HL-60 (cell line): ENCODE measurements around the gene TMPRSS9.

Experiments
- DNase-seq, 2 experiments: peaks; one replicate each; pipeline ENCODE4 v3.0.0-alpha.2; 2010 to 2020; ENCODE audit warnings: low read depth in 1 of 2, low spot score in 1 of 2
- H3K27ac ChIP-seq: fragments of 250-450 bp; sonication (Bioruptor Pico); replicated peaks from 2 replicates; pipeline ENCODE4 v1.5.1; 2020; ENCODE audit warnings: mild to moderate bottlenecking, moderate library complexity
- H3K27me3 ChIP-seq: fragments of 250-450 bp; sonication (Bioruptor Pico); 2 replicates; pipeline ENCODE4 v1.5.1; 2021; ENCODE audit warnings: mild to moderate bottlenecking, moderate library complexity; ENCODE audit not compliant: insufficient read depth, poor library complexity, severe bottlenecking
- H3K4me3 ChIP-seq: replicated peaks from 2 replicates; pipeline ENCODE4 v1.5.1; 2011; ENCODE audit warnings: mild to moderate bottlenecking, control low read depth, low read length; ENCODE audit not compliant: insufficient read depth
- GABPA ChIP-seq: IDR thresholded peaks from 2 replicates; pipeline ENCODE4 v1.6.1; 2012; ENCODE audit warnings: low read depth
- POLR2AphosphoS5 ChIP-seq: IDR thresholded peaks from 2 replicates; pipeline ENCODE4 v1.6.1; 2012; ENCODE audit warnings: low read depth
- SPI1 ChIP-seq: IDR thresholded peaks from 2 replicates; pipeline ENCODE4 v1.6.1; 2012; ENCODE audit warnings: low read depth, mild to moderate bottlenecking, borderline replicate concordance
- TF ChIP-seq, protein P1 (sequence below): IDR thresholded peaks from 2 replicates; pipeline ENCODE4 v1.6.1; 2012; ENCODE audit warnings: low read depth; ENCODE audit not compliant: insufficient replicate concordance
- TF ChIP-seq, protein P2 (sequence below): IDR thresholded peaks from one replicate; pipeline ENCODE4 v1.5.1; 2011; ENCODE audit warnings: low read length, control low read depth, inconsistent platforms; ENCODE audit not compliant: insufficient read depth

The TMPRSS9 gene

DNA sequence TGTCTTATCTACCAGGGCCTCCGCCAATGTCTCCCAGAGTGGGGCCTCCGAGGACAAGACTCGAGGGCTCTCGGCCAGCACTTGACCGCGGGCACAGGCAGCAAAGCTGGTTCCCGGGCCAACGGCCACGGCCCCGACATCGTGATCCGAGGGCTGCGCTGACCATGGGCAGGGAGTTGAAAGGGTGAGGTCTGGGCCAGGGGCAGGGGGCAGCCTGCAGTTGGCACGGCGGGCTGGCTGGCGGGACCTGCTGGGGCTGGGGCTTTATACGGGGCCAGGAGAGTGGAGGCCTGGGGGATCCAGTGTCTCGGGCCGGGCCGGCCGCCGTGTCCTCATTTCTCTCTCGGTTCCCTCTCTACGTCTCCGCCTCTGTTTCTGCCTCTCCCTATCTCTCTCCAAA is 42.3 kb upstream of the TMPRSS9 start:
- no peak overlapping the region for H3K27ac ChIP-seq
- H3K4me3 ChIP-seq: no peak overlapping the region
- TF ChIP-seq, protein P1, sequence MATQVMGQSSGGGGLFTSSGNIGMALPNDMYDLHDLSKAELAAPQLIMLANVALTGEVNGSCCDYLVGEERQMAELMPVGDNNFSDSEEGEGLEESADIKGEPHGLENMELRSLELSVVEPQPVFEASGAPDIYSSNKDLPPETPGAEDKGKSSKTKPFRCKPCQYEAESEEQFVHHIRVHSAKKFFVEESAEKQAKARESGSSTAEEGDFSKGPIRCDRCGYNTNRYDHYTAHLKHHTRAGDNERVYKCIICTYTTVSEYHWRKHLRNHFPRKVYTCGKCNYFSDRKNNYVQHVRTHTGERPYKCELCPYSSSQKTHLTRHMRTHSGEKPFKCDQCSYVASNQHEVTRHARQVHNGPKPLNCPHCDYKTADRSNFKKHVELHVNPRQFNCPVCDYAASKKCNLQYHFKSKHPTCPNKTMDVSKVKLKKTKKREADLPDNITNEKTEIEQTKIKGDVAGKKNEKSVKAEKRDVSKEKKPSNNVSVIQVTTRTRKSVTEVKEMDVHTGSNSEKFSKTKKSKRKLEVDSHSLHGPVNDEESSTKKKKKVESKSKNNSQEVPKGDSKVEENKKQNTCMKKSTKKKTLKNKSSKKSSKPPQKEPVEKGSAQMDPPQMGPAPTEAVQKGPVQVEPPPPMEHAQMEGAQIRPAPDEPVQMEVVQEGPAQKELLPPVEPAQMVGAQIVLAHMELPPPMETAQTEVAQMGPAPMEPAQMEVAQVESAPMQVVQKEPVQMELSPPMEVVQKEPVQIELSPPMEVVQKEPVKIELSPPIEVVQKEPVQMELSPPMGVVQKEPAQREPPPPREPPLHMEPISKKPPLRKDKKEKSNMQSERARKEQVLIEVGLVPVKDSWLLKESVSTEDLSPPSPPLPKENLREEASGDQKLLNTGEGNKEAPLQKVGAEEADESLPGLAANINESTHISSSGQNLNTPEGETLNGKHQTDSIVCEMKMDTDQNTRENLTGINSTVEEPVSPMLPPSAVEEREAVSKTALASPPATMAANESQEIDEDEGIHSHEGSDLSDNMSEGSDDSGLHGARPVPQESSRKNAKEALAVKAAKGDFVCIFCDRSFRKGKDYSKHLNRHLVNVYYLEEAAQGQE: no peak
- TF ChIP-seq, protein P2, sequence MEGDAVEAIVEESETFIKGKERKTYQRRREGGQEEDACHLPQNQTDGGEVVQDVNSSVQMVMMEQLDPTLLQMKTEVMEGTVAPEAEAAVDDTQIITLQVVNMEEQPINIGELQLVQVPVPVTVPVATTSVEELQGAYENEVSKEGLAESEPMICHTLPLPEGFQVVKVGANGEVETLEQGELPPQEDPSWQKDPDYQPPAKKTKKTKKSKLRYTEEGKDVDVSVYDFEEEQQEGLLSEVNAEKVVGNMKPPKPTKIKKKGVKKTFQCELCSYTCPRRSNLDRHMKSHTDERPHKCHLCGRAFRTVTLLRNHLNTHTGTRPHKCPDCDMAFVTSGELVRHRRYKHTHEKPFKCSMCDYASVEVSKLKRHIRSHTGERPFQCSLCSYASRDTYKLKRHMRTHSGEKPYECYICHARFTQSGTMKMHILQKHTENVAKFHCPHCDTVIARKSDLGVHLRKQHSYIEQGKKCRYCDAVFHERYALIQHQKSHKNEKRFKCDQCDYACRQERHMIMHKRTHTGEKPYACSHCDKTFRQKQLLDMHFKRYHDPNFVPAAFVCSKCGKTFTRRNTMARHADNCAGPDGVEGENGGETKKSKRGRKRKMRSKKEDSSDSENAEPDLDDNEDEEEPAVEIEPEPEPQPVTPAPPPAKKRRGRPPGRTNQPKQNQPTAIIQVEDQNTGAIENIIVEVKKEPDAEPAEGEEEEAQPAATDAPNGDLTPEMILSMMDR: no peak
- no peak for DNase-seq
- H3K27me3 ChIP-seq: no peaks in the 10 kb centered on the region

DNA sequence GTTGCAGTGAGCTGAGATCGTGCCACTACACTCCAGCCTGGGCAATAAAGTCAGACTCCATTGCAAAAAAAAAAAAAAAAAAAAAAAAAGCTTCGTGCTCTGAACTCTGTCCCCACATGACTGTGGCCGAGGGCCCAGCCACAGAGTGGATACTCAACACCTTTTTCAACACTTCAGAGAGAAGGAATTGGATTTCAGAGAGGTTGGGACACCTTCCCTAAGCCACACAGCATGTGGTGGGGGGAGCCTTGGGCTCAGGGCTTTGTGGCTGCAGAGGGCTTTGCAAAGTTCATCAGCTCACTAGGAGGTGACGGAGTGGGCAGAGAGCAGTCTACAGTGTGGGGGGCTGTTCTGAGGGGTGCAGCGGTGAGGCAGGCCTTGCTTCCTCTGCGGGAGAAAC is 41.1 kb upstream of the TMPRSS9 start:
- DNase-seq: no peak
- TF ChIP-seq, protein P1: no peak
- no peak for TF ChIP-seq POLR2AphosphoS5
- TF ChIP-seq, protein P2: no peak
- no peaks in the 10 kb centered on the region for H3K27me3 ChIP-seq
- H3K4me3 ChIP-seq: no peak overlapping the region
- H3K27ac ChIP-seq: no peak overlapping the region

DNA sequence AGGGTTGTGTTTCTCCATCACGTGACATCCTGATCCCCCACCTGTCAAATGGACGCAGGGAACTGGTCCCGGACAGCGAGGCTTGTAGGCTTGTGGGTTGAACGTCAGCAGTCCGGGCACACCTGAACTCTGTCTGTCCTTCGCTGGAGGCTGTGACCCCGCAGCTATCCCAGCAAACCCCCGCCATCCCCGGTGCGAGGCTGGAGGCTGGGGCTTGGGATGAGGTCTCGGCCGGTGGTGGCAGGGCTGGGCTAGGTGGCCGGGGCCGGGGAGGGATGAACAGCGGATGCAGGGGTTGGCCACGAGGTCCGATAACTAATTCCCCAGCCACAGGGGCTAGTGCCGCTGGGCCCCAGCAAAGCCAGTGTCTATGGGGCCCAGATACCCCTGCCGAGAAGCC is 40.5 kb upstream of the TMPRSS9 start:
- no peak for DNase-seq
- no peak overlapping the region for H3K27ac ChIP-seq
- TF ChIP-seq, protein P2: no peak
- TF ChIP-seq POLR2AphosphoS5 (no peak), GABPA (no peak)

DNA sequence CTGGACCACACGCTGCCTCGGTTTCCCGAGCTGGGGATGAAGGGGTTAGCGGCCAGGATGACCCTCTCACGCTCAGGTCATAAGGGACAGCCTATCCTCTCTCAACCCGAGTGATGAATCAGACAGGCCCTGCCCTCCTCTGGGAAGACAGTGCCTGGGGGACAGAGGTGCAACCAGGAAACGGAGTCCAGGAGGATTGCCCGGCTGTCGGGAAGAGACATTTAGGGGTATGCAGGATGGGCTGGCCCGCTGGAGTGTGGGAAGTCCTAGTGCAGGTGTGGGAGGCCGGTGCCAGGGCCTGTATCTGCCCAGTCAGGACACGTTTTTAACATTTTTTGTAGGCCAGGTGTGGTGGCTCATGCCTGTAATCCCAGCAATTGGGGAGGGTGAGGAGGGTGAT is 40.0 kb upstream of the TMPRSS9 start:
- no peaks in the 10 kb centered on the region for H3K27me3 ChIP-seq
- no peak for DNase-seq
- H3K4me3 ChIP-seq: no peak overlapping the region
- no peak overlapping the region for H3K27ac ChIP-seq
- TF ChIP-seq, protein P1: no peak
- TF ChIP-seq SPI1 (no peak), POLR2AphosphoS5 (no peak), GABPA (no peak)
- TF ChIP-seq, protein P2: no peak

More for the DNA sequence above, 40.5 kb upstream of the TMPRSS9 start:
- Histone ChIP-seq H3K27me3 (no peaks in the 10 kb centered on the region), H3K4me3 (no peak overlapping the region)
